Right renal pelvis (tissue), 4 donors: ENCODE data around the gene KRTAP4-4. TPM values are rescaled to one million over a fixed set of nuclear protein-coding genes. Genes with fewer than 3 reads are reported as not detected.
"Not testable (repeated sequence)": the region's sequence is repeated elsewhere in the genome, so short reads cannot be mapped to it uniquely, and the experiment has no call there.

ENCODE experiments used
- DNase-seq, 4 donors: peaks; one replicate each; pipeline ENCODE4 v3.0.0-alpha.2; 2013; ENCODE audit warnings: low read depth in 4 of 4, low spot score in 3 of 4, missing footprints in 1 of 4
- polyA plus RNA-seq, 4 donors: library from polyadenylated mRNA; unstranded; fragments of 120-200 nt; gene quantifications; one replicate each; pipeline ENCODE4 v1.2.1, GENCODE V29; 2013; ENCODE audit not compliant: insufficient read length in 4 of 4

The KRTAP4-4 gene
- polyA plus RNA-seq: not detected

DNA sequence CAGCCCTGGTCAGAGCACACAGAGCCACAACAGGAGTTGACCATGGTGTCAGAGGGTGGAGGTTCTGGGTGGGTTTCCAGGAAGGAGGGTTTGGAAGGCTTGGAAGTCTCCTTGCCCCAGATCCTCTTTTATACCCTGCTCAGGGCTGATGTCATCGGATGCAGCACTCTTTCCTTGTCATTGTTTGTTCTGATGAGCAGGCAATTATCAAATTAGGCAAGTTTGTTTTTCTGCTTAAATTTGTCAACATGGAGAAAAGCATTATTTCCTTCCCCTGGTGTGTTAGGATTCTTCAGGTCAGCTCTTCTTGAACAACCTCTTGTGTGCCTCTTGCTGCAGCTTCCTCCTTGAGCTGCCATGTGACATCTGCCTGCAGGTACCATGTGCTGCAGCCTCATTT, at the start of gene KRTAP4-4:
KRTAP4-4 (minus strand) TSS at position 101 of the 400 bp plus-strand sequence; CDS start at position 44, 57 bp downstream.
- no peak for DNase-seq

GRCh38 chr17:41199421-41200078, 39.0 kb upstream of the KRTAP4-4 start:
- no peak for DNase-seq

GRCh38 chr17:41196068-41196467, 35.5 kb upstream of the KRTAP4-4 start:
- DNase-seq: no peak

DNA sequence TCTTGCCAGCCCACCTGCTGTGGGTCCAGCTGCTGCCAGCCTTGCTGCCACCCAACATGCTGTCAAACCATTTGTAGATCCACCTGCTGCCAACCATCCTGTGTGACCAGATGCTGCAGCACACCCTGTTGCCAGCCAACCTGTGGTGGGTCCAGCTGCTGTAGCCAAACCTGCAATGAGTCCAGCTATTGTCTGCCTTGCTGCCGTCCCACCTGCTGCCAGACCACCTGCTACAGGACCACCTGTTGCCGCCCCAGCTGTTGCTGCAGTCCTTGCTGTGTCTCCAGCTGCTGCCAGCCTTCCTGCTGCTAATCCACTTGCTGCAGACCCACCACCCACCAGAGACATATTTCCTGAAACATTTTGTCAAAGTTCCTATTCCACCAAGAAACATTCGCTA, 29.8 kb upstream of the KRTAP4-4 start:
- DNase-seq: no peak

- DNase-seq: not testable (repeated sequence)
Measured at GRCh38 chr17:41189837-41190318, 29.3 kb upstream of the KRTAP4-4 start, which contains the start of gene KRTAP9-1. Gene KRTAP9-1 (plus strand): TSS chr17:41189887. CDS start chr17:41189887, 0 bp downstream.

GRCh38 chr17:41186872-41187271, 26.3 kb upstream of the KRTAP4-4 start:
- DNase-seq: no peak

- DNase-seq: no peak
Measured at GRCh38 chr17:41185001-41185400, 24.5 kb upstream of the KRTAP4-4 start.

DNA sequence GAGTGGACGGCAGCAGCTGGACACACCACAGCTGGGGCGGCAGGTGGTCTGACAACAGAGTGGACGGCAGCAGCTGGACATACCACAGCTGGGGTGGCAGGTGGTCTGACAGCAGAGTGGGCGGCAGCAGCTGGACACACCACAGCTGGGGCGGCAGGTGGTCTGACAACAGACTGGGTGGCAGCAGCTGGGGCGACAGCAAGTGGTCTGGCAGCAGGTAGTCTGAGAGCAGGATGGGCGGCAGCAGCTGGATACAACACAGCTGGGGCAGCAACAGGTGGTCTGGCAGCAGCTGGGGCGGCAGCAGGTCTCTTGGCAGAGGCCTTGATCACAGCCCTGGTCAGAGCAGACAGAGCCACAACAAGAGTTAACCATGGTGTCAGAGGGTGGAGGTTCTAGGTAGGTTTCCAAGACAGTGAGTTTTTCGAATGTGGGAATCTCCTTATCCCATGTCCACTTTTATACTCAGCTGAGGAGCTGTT, 24.0 kb upstream of the KRTAP4-4 start, which contains the start of gene KRTAP4-1:
KRTAP4-1 (minus strand) TSS at position 432 of the 482 bp plus-strand sequence; CDS start at position 375, 57 bp downstream.
- DNase-seq: no peak

GRCh38 chr17:41178843-41179616, 18.5 kb upstream of the KRTAP4-4 start:
- no peak for DNase-seq

GRCh38 chr17:41178341-41178740, 17.8 kb upstream of the KRTAP4-4 start:
- no peak for DNase-seq

DNA sequence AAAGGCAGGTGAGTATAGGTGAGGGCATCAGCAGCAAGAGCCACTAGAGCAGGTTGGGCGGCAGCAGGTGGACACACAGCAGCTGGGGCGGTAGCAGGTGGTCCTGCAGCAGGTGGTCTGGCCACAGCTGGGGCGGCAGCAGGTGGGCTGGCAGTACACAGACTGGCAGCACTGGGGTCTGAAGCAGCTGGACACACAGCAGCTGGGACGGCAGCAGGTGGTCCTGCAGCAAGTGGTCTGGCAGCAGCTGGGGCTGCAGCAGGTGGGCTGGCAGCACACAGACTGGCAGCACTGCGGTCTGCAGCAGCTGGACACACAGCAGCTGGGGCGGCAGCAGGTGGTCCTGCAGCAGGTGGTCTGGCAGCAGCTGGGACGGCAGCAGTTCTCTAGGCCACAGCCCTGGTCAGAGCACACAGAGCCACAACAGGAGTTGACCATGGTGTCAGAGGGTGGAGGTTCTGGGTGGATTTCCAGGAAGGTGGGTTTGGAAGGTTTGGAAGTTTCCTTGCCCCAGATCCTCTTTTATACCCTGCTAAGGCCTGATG, 17.3 kb upstream of the KRTAP4-4 start, which contains the start of gene KRTAP4-2:
KRTAP4-2 (minus strand) TSS at position 495 of the 545 bp plus-strand sequence; CDS start at position 438, 57 bp downstream.
- no peak for DNase-seq

GRCh38 chr17:41176744-41177387, 16.3 kb upstream of the KRTAP4-4 start:
- DNase-seq: no peak

DNA sequence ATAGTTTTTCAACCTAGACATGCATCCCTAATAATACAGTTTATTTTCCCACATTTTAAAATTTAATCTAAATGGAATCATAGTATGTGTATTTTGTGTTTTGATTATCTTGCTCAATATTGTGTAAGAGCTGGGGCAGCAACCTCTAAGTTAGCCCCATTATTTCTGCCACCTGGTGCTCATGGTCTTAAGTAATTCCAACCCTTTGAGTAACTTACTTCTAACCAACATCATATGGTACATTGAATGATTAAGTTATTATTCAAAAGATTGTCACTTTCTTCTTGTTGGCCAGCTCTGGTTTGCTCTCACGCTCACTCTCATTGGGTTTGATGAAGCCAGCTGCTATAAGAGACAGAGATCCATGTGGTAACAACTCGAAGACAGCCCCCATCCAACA, 11.3 kb upstream of the KRTAP4-4 start:
- no peak for DNase-seq

- DNase-seq: no peak
Measured at GRCh38 chr17:41168121-41168520, 7.6 kb upstream of the KRTAP4-4 start, which contains the start of gene KRTAP4-3. Gene KRTAP4-3 (minus strand): TSS chr17:41168221. CDS start chr17:41168172, 49 bp downstream.

DNA sequence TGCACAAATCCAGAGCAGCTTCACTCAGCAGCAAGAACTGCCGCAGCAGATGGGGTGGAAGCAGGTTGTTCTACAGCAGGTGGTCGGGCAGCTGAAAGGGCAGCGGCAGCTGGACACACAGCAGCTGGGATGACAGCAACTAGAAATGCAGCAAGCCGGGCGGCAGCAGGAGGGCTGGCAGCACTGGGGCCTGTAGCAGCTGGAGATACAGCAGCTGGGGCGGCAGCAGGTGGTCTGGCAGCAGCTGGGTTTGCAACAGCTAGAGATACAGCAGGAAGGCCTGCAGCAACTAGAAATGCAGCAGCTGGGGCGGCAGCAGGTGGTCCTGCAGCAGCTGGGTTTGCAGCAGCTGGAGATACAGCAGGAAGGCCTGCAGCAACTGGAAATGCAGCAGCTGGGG, 7.0 kb upstream of the KRTAP4-4 start:
- DNase-seq: no peak

GRCh38 chr17:41163828-41164227, 3.3 kb upstream of the KRTAP4-4 start:
- DNase-seq: no peak

DNA sequence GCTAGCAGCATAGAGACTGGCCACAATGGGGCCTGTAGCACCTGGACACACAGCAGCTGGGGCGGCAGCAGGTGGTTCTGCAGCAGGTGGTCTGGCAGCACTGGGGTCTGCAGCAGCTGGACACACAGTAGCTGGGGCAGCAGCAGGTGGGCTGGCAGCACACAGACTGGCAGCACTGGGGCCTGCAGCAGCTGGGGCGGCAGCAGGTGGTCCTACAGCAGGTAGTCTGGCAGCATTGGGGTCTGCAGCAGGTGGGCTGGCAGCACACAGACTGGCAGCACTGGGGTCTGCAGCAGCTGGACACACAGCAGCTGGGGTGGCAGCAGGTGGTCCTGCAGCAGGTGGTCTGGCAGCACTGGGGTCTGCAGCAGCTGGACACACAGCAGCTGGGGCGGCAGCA, 358 bp downstream of the KRTAP4-4 start:
- DNase-seq: not testable (repeated sequence)

- DNase-seq: no peak
Measured at GRCh38 chr17:41153856-41154255, 6.7 kb downstream of the KRTAP4-4 start.

DNA sequence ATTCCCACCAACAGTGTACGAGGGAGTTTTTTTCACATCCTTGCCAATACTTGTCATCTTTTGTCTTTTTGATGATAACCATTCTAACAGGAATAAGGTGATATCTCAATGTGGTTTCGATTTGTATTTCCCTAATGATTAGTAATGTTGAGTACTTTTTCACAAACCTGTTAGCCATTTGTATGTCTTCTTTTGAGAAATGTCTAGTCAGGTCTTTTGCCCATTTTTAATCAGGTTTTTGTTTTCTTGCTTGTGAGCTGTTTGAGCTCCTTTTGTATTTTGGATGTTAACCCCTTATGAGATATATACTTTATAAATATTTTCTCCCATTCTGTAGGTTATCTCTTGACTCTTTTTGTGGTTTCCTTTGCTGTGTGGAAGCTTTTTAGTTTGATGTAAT, 9.0 kb downstream of the KRTAP4-4 start:
- DNase-seq: no peak

DNA sequence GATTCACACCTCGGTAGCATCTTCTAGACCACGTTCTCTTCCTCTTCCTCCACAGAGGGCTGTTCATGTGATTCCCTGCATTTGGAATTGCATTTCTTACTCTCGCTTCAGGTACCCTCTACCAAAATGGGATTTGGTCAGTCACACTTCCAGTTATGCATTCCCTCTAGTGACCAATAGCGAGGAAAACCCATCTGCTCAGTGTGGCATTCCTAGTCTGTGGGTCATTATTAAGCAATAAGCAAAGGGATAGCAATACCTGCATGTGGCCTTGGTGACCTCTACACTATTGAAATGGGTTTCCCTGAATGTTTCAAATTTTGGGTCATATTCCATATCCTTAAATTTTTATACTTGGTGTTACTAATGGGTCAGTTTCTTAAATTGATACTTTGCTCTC, 10.5 kb downstream of the KRTAP4-4 start:
- no peak for DNase-seq

DNA sequence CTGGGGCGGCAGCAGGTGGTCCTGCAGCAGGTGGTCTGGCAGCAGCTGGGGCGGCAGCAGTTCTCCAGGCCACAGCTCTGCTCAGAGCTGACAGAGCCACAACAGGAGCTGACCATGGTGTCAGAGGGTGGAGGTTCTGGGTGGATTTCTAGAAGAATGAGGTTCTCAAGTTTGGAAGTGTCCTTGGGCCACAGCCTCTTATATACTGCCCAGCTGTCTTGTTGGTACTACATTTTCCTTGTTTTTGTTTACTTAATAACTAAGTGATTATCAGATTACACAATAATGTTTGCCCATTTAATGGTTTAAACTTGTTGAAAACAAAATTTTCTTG, 10.9 kb downstream of the KRTAP4-4 start, which contains the start of gene KRTAP4-5:
KRTAP4-5 (minus strand) TSS at position 174 of the 334 bp plus-strand sequence; CDS start at position 116, 58 bp downstream.
- DNase-seq: no peak
